Inflammatory macrophage treated with lipopolysaccharide for 1 hour (primary cell): Measurements from ENCODE around the gene WNT6.

ENCODE experiments used
- DNase-seq, 2 donors: peaks; one replicate each; pipeline ENCODE4 v3.0.0-alpha.2; 2020 to 2022

WNT6 gene

GRCh38 chr2:218878926-218879761 lies 19.5 kb downstream of the WNT6 start:
- no peak for DNase-seq

DNA sequence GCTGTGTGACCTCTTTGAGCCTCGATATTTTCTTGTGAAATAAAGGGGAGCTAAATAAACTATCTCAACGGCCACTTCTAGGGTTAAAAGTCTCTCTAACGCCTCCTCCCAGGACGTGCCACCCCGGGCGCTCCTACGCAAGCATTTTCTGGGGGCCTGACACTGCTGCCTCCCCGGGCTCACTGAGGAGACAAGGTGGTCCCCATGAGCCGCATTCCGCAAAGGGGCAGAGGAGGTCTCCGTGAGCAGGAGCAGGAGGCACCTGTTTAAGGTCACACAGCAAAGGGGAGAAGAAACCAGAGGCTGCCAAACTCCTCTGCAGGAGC lies 20.1 kb downstream of the WNT6 start:
- no peak for DNase-seq

DNA sequence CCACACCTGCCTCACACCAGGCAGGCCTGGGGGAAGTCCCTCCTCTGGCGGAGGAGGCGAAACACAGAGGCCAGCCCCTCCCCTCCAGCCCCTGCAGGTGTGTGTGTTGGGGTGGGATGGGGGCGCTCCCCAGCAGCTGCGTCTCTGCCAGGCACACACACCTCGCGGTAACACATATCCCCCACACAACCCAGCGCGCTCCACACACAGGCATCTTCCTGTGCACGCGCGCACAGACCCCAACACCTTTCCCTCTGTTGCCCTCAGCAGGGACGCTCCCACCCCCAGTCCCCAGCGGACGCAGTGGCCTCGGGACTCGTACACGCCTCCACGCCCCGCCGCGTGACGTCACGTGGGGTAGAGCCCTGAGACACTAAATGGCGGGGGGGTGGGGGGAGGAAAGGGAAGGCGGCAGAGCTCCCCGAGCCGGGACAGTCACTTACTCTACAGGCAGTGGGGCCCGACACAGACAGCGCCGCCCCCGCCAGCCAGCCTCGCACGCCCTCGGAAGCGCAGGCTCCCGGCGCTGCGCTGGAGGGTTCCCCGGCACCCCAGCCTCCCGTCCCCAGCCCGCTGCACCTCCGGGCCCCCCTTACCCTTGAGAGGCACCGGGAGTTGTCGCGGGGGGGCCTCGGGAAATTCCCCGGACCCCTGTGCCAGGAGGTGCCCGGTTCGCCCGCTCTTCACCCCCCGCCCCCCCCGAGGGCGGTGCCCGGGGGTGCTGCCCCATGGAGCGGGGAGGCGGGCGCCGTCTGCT lies 20.7 kb downstream of the WNT6 start, which contains the start of gene WNT10A:
TSS of gene WNT10A (plus strand) at position 751 of the 757 bp plus-strand sequence. CDS start 144 bp downstream, outside the sequence.
- DNase-seq, result no peak

DNA sequence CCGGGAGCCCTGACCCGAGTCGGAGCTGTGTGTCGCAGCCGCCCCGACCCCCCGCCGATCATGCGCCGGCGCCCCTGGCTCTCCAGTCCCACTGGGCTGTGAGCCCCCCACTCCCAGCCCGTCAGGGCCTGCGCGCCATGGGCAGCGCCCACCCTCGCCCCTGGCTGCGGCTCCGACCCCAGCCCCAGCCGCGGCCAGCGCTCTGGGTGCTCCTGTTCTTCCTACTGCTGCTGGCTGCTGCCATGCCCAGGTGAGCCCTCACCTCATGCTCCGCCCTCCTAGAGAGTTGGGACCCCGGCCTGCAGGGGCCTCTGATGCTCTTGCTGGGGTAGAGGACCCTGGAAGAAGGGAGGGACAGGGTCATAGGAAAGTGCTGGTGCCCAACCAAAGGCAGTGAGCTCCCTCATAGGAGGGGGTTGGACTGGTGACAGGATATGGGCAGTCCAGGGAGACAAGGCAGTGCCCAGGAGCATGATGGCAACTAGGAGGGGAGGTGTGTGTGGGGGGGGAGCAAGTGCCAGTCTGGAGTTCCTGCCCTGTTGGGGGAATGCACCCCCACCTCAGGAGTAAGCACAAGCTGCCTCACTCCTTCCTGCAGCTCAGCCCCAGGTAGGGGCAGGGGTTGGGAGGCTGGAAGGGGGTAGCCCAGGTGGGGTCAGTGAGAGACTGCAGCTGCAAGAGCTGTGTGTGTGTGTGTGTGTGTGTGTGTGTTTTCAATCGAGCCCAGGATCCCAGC lies 21.4 kb downstream of the WNT6 start:
- no peak for DNase-seq

GRCh38 chr2:218881744-218882460 lies 22.3 kb downstream of the WNT6 start:
- no peak for DNase-seq

DNA sequence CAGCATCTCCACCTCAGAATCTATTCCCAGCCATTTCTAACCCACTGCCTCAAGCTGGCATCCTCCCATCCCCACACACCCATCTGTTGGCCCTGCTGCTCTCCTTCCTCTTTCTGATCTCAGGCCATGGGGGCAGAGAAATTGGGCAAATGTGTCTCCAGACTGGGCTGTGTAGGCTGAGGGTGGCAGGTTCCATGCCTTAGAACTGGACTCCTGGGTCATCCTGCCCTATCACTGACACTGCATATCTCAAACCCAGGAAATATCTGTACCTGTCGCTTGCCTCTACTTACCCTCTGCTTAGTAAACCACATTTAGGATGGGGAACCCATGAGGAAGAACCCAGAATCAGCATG lies 22.8 kb downstream of the WNT6 start:
- DNase-seq, result no peak

GRCh38 chr2:218882866-218883366 lies 23.3 kb downstream of the WNT6 start:
- no peak for DNase-seq

DNA sequence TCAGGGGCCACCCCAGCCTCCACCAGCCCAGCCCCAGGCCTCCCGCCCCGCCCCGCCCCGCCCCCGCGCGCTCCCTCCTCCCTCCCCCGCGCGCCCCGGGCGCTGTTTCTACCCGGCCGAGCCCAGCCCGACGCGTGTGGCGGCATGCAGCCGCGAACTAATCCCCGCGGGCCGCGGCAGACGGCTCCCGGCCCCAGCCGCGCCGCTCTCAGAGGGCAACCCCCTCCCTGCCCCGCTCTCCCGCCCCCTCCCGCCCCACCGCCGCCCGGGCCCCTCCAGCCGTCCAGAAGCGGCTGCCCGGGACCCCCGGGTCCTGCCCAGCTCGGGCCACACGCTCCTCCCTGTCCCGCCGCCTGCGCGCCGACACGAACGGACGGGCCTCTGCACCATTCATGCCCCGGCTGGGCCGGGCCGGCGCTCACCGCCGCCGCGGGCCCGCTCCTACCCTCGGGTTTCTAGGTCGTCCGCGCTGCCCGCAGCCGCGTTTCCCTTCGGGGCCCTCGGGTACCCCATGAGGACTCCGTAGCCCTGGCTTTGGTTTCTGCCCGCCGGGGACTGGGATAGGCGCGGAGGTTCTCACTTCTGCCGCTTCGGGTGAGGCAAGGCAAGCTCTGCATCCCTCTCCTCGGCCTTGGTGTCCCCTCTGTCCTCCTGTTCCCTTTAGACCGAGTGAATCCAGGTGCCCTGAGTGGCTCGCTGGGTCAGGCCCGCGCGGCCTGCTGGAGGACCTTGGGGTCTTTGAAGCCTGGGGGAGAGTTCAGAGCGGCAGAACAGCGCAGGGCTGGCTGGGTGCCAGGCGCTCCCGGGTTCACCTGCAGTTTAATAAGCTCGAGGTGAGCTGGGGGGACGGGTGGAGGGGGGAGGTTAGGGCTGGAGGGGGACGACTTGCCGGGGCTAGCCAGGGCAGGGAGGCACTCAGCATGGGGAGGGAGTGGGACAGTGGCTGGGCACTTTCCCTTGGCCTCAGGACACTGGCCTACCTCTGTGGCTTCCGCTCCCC lies 24.2 kb downstream of the WNT6 start:
- DNase-seq, result no peak

GRCh38 chr2:218884519-218884918 lies 24.9 kb downstream of the WNT6 start:
- DNase-seq, result no peak

GRCh38 chr2:218885981-218886947 lies 26.7 kb downstream of the WNT6 start:
- no peak for DNase-seq

DNA sequence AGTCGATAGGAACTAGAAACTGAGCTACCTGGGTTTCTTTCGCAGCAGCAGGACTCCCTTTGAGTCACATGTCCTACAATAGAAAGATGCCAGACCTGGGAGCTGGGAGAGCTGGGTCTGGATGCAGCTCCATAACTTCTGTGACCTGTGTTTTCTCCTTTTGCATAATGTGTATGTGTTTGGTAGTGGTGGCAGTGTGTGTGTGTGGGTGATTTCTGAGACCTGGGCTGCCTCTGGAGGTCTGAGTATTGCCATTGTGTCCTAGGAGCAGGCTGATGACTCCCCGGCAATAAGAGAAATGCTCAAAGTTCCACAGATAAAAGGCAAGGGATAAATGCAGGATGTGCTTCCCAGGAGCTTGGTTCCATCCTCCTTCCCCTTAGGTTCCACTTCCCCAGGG lies 27.5 kb downstream of the WNT6 start:
- DNase-seq, result no peak

DNA sequence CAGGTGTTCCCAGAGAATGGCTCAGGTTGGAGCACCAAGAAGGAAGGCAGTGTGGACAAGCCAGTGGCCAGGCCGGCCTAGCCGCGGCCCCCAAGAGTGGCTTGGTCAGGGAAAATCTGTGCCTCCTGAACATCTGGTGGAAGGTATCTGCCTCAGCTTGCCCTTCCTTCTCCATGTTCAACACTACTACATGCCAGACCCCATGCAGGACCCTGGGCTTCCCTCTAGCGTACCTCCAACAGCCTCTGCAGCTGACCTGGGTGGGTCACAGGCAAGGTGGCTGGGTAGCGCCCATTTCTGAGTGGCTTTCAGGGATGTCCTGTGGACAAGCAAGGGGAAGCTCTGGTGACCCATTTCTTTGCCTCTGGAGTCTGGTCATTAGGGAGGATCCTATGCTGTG lies 28.7 kb downstream of the WNT6 start:
- no peak for DNase-seq

- no peak for DNase-seq
These were observed 30.3 kb downstream of the WNT6 start for GRCh38 chr2:218889937-218890336.

DNA sequence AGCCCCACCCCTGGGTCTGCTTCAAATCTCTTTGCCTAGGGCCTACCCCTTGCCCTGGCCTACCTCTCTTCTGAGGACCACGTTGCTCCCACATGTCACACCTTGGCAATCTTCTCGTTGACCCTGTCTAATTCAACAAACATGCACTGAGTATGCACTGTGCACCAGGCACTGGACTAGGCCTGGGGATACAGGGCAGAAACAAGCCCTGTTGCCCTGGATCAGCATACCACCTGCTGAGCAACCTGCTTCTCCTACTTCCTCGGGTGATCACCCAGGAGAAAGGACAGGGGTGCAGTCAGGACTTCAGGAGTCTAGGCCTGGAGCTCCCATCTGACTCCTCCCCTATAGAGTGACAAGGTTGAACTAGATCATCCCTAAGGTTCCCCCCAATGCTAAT lies 30.8 kb downstream of the WNT6 start:
- no peak for DNase-seq

DNA sequence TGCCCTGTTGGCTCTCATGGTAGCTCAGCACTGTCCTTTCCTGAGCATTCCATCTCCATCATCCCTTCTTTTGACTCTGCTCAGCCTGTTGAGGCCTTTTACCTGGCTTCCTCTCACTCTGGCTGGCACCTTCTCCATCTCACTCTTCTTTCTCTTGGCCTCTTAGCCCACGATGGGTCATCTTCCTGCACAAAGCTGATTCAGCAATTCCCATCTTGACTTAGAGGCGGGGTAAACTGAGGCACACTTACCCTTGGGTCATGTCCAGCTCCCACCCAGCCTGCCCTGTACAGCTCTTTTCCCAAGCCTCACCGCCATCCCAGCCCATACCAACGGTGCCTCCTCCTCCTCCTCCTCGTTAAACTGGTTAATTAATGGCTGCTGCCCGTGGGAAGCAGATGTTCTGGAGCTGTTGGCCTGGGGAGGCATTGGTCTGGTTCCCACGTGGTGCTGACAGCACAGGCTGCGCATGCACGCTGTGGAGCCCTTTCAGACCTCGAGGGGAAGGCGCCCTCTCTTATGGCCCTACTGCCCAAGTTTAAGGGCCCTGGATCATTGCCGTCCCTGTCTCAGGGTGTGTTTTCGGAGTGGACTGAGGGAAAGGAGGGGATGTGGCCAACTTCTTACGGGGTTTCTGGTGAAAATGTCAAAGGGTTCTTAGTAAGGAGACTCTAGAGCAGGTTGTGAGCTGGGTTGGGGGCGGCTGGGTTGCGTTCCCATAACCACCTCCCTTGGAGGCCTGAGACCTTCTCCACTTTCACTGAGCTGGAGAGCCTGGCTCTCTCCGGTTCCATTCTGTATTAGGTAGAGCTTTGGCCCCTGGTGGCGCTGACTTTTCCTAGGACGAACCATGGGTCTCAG lies 31.9 kb downstream of the WNT6 start:
- DNase-seq, result no peak

- peak in 1 of 2 donors; percentile 37 for DNase-seq
These were observed 33.2 kb downstream of the WNT6 start for GRCh38 chr2:218892693-218893348.

DNA sequence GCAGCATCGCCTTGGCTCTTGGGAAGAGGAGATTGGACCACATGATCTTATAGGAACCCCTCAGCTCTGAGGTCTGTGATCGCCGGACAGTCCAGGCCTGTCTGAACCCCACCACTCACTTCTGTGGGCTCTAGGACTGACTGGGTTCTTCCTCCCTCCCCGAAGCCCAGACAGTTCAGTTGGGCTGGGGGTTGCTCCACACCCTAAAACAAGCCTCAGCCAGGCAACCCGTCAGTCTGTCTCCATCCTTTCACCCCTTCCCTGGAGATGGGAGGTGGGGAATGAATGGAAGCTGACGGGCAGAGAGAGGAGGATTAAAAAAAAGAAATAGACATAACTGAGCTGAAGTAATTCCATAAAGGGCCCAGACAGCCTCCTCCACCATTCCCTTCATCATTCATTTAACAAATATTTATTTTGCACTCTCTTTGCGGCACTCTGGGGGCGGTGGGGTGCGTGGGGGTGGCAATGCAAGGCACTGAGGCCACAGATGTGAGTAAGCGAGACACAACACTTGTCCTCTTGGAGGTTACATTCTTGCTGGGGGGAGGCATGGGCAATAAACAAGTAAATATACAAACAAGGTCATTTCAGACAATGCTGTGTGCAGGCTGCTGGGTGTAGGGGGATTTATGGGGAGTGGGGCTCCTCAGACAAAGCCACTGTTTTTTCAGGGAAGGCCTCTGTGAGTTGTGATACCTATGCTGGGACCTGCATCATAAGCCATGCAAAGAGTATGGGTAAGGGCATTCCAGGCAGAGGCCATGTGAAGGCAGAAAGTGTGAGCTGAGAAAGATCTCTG lies 33.9 kb downstream of the WNT6 start:
- no peak for DNase-seq
